HCT116 (cell line): ENCODE results near the gene PCK2. TPM values are rescaled to one million over a fixed set of nuclear protein-coding genes. Genes with fewer than 3 reads are reported as not detected.

Experiments
- ATAC-seq: fragments of 200-7000 bp; cut with Tn5 transposase; 2 replicates; pipeline ENCODE4 v1.9.1; 2020; ENCODE audit warnings: mild to moderate bottlenecking, moderate library complexity
- BruUV-seq: library from RNA; stranded (reverse); fragments of 400-500 nt; replicated peaks from 2 replicates; lab custom pipeline; 2021; lab: Mats Ljungman, UMichigan
- CTCF ChIA-PET: fragments of 300-600 bp; sonication (Branson Sonifier 250); formaldehyde crosslinking; loops from one replicate; lab custom pipeline; 2021; ENCODE audit warnings: antibody characterized with exemption; lab: Charles Lee
- POLR2A ChIA-PET: fragments of 300-600, 350-600 bp; sonication (Branson Sonifier 250); formaldehyde crosslinking; loops from one replicate; lab custom pipeline; 2021; ENCODE audit warnings: antibody characterized with exemption; lab: Charles Lee
- RAD21 ChIA-PET, 2 experiments: fragments of 300-600 bp; sonication (Branson Sonifier 250); formaldehyde crosslinking; loops; one replicate each; lab custom pipeline; 2023; ENCODE audit warnings: low total read pairs in 2 of 2; ENCODE audit not compliant: uncharacterized antibody in 2 of 2, unreplicated experiment in 2 of 2, low non-redundant PET in 1 of 2; lab: Charles Lee
- DNase-seq: peaks from one replicate; pipeline ENCODE4 v3.0.0-alpha.2; 2010; ENCODE audit warnings: low read depth, low spot score
- H2AFZ ChIP-seq: fragments of 200-600 bp; shearing (Covaris generic), sonication (generic); 2 replicates; pipeline ENCODE4 v1.6.1; 2017; ENCODE audit warnings: low read depth, mixed run types, mixed read lengths, antibody characterized with exemption, low read length; ENCODE audit not compliant: poor library complexity, severe bottlenecking
- H3K27ac ChIP-seq: 2 replicates; pipeline ENCODE4 v1.5.1; 2012; ENCODE audit warnings: low read depth, low read length
- H3K27me3 ChIP-seq: fragments of 200-600 bp; sonication (generic); 2 replicates; pipeline ENCODE4 v1.6.1; 2016; ENCODE audit warnings: mixed run types, low read length, mixed read lengths; ENCODE audit not compliant: insufficient read depth
- H3K36me3 ChIP-seq, 2 experiments: fragments of 200-500 bp in 1 of 2; fragments of 200-600 bp in 1 of 2; sonication (Bioruptor generic) in 1 of 2; sonication (generic) in 1 of 2; 2 replicates each; pipeline versions ENCODE4 v1.5.1 to v1.6.1; 2014 to 2016; ENCODE audit warnings: low read length in 2 of 2, inconsistent platforms in 1 of 2, mixed read lengths in 1 of 2, mixed run types in 1 of 2; ENCODE audit not compliant: insufficient read depth in 2 of 2, control insufficient read depth in 1 of 2
- H3K4me1 ChIP-seq, 2 experiments: fragments of 200-600 bp in 1 of 2; sonication (generic) in 1 of 2; 2 replicates each; pipeline versions ENCODE4 v1.5.1 to v1.6.1; 2012 to 2017; ENCODE audit warnings: low read length in 2 of 2, inconsistent platforms in 1 of 2, mild to moderate bottlenecking in 1 of 2, mixed read lengths in 1 of 2, mixed run types in 1 of 2, moderate library complexity in 1 of 2; ENCODE audit not compliant: insufficient read depth in 2 of 2, control insufficient read depth in 1 of 2
- H3K4me2 ChIP-seq: fragments of 200-600 bp; sonication (generic); 2 replicates; pipeline ENCODE4 v1.6.1; 2017; ENCODE audit warnings: mixed run types, low read length, mixed read lengths
- H3K4me3 ChIP-seq, 2 experiments: fragments of 200-600 bp in 1 of 2; sonication (generic) in 1 of 2; replicated peaks in 1 of 2; 2 replicates each; pipeline ENCODE4 v1.5.1; 2011 to 2016; ENCODE audit warnings: low read length in 2 of 2, control low read depth in 1 of 2, low read depth in 1 of 2, mild to moderate bottlenecking in 1 of 2, mixed read lengths in 1 of 2, mixed run types in 1 of 2
- H3K79me2 ChIP-seq: fragments of 200-600 bp; sonication (generic); 2 replicates; pipeline ENCODE4 v1.6.1; 2017; ENCODE audit warnings: mild to moderate bottlenecking, mixed run types, low read length, moderate library complexity, mixed read lengths; ENCODE audit not compliant: insufficient read depth
- H3K9ac ChIP-seq: fragments of 200-600 bp; sonication (generic); 2 replicates; pipeline ENCODE4 v1.6.1; 2016; ENCODE audit warnings: low read length, mixed read lengths
- H3K9me2 ChIP-seq: fragments of 200-600 bp; sonication (generic), shearing (Covaris generic); 2 replicates; pipeline ENCODE4 v1.6.1; 2017; ENCODE audit warnings: mixed run types, mild to moderate bottlenecking, moderate library complexity; ENCODE audit not compliant: insufficient read depth
- H3K9me3 ChIP-seq, 2 experiments: fragments of 200-500 bp in 1 of 2; fragments of 200-600 bp in 1 of 2; sonication (Bioruptor generic) in 1 of 2; sonication (generic) in 1 of 2; 2 replicates each; pipeline ENCODE4 v1.6.1; 2014 to 2017; ENCODE audit warnings: low read length in 2 of 2, mixed read lengths in 2 of 2, inconsistent platforms in 1 of 2, low read depth in 1 of 2, mild to moderate bottlenecking in 1 of 2, mixed run types in 1 of 2, moderate library complexity in 1 of 2; ENCODE audit not compliant: control insufficient read depth in 1 of 2, insufficient read depth in 1 of 2
- H4K20me1 ChIP-seq: fragments of 200-600 bp; sonication (generic), shearing (Covaris generic); 2 replicates; pipeline ENCODE4 v1.6.1; 2017; ENCODE audit warnings: mixed run types, mild to moderate bottlenecking, moderate library complexity; ENCODE audit not compliant: insufficient read depth
- CEBPB ChIP-seq: IDR thresholded peaks from 2 replicates; pipeline ENCODE4 v1.6.1; 2012; ENCODE audit warnings: low read depth
- EZH2 ChIP-seq: fragments of 200-600 bp; sonication (generic); IDR thresholded peaks from 2 replicates; pipeline ENCODE4 v1.6.1; 2017; ENCODE audit warnings: antibody characterized with exemption, mixed run types
- JUND ChIP-seq: IDR thresholded peaks from 2 replicates; pipeline ENCODE4 v1.6.1; 2012
- MAX ChIP-seq: IDR thresholded peaks from 2 replicates; pipeline ENCODE4 v1.6.1; 2012
- intact Hi-C: fragments of 100-400 bp; cut with micrococcal nuclease; formaldehyde crosslinking; loops from 2 replicates; pipeline ENCODE4 v1.10.0; 2022
- total RNA-seq: library from RNA; stranded (reverse); gene quantifications from one replicate; pipeline ENCODE4 v1.2.1, GENCODE V29; 2021; ENCODE audit not compliant: unreplicated experiment
- TF ChIP-seq, protein P1 (sequence below): IDR thresholded peaks from 2 replicates; pipeline ENCODE4 v1.6.1; 2011; ENCODE audit warnings: mild to moderate bottlenecking, low read length, moderate library complexity; ENCODE audit not compliant: insufficient replicate concordance; ENCODE audit errors: extremely low read depth
- TF ChIP-seq, protein P2 (sequence below), 3 experiments: fragments of 200-600 bp in 1 of 3; sonication (generic) in 1 of 3; IDR thresholded peaks in 2 of 3; conservative IDR thresholded peaks in 1 of 3; 2 replicates each; pipeline ENCODE4 v1.5.1; 2012 to 2017; ENCODE audit warnings: low read depth in 2 of 3, low read length in 2 of 3, antibody characterized with exemption in 1 of 3, borderline replicate concordance in 1 of 3, control low read depth in 1 of 3, mild to moderate bottlenecking in 1 of 3, mixed read lengths in 1 of 3, mixed run types in 1 of 3, moderate library complexity in 1 of 3; ENCODE audit not compliant: insufficient read depth in 1 of 3
- TF ChIP-seq, protein P3 (sequence below): IDR thresholded peaks from 2 replicates; pipeline ENCODE4 v1.6.1; 2012

The PCK2 gene
- total RNA-seq, 1 experiment from 2014 or later = 94.1 TPM

DNA sequence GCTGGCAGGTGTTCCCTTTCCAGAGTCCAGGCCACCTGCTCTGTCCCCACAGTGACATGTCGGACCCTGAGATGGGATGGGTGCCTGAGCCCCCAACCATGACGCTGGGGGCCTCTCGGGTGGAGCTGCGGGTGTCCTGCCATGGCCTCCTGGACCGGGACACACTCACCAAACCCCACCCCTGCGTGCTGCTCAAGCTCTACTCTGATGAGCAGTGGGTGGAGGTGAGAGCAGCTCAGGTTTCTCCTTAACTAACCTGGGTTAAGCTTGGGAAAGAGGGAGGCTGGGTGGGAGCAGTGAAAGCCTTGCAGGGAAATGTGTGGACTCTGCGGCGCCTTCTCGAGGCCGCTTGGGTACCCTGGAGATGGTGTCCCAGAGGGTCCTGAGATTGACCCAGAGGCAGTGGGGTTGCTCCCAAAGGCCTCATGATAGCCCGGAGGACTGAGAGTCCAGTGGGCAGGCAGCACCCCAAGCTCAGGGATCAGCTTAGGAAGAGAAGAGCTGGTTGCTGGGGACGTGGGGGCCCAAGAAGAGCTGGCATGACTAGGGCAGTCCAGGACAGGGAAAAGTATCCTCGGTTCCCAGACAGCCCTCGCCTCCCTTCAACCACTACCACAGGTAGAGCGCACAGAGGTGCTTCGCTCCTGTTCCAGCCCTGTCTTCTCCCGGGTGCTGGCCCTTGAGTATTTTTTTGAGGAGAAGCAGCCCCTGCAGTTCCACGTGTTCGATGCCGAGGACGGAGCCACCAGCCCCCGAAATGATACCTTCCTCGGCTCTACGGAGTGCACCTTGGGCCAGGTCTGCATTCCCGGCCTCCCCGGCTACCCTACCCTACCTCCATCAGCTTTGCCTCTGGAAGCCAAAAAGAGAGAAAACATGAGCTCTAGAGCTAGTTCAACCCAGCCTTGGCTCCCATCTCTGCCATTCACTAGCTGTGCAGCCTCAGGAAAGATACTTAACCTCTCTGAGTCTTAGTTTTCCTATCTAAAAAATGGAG is 20.9 kb upstream of the PCK2 start (continued):
- TF ChIP-seq MAX = no peak

DNA sequence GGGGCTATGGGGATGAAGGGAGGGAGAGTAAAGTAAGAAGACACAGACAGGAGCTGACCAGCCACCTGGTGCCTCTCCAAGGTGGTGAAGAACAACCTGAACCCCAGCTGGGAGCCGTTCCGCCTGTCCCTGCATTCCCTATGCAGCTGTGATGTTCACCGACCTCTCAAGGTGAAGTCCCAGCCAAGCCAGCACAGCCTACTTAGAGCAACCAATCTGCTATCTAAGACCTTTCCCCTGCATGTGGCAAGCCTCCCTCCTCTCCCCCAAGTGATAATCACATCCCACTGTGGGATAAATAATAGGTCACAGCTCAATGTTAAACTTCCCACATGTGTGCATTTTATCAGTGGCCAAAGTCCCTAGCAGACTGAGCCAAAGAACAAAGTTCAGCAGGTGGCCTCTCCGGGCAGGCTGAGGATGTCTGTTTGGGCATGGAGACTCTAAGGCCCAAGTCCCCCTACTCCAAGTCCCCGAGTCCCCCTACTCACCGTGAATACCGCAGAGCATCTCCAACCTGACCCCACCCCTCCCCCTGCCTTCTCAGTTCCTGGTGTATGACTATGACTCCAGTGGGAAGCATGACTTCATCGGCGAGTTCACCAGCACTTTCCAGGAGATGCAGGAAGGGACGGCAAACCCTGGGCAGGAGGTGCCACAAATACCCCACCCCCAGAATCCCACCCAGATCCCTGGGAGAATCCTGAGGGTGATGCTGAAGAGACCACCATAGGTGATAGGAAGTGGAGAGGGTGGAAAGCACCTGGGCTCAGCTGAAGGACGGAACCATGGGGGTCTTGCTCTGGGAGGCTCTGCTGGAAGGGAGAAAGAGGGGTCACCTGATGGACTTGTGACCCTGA is 19.3 kb upstream of the PCK2 start:
- peaks cover under 1 to 5% of the 10 kb centered on the region in 2 experiments; a peak in 2 of 4 replicates for H3K4me1 ChIP-seq
- BruUV-seq = no TSS peak
- no peaks in the 10 kb centered on the region for H3K36me3 ChIP-seq
- no peak overlapping the region for H3K4me2 ChIP-seq
- TF ChIP-seq CEBPB = no peak
- TF ChIP-seq MAX = no peak
- TF ChIP-seq, protein P1, sequence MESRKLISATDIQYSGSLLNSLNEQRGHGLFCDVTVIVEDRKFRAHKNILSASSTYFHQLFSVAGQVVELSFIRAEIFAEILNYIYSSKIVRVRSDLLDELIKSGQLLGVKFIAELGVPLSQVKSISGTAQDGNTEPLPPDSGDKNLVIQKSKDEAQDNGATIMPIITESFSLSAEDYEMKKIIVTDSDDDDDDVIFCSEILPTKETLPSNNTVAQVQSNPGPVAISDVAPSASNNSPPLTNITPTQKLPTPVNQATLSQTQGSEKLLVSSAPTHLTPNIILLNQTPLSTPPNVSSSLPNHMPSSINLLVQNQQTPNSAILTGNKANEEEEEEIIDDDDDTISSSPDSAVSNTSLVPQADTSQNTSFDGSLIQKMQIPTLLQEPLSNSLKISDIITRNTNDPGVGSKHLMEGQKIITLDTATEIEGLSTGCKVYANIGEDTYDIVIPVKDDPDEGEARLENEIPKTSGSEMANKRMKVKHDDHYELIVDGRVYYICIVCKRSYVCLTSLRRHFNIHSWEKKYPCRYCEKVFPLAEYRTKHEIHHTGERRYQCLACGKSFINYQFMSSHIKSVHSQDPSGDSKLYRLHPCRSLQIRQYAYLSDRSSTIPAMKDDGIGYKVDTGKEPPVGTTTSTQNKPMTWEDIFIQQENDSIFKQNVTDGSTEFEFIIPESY = no peak
- no peak for TF ChIP-seq JUND
- TF ChIP-seq, protein P2, sequence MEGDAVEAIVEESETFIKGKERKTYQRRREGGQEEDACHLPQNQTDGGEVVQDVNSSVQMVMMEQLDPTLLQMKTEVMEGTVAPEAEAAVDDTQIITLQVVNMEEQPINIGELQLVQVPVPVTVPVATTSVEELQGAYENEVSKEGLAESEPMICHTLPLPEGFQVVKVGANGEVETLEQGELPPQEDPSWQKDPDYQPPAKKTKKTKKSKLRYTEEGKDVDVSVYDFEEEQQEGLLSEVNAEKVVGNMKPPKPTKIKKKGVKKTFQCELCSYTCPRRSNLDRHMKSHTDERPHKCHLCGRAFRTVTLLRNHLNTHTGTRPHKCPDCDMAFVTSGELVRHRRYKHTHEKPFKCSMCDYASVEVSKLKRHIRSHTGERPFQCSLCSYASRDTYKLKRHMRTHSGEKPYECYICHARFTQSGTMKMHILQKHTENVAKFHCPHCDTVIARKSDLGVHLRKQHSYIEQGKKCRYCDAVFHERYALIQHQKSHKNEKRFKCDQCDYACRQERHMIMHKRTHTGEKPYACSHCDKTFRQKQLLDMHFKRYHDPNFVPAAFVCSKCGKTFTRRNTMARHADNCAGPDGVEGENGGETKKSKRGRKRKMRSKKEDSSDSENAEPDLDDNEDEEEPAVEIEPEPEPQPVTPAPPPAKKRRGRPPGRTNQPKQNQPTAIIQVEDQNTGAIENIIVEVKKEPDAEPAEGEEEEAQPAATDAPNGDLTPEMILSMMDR (IDR thresholded peaks at IDR 0.05 in 2 of 3, conservative IDR thresholded peaks at IDR 0.05 in 1 of 3; ENCODE audit: borderline replicate concordance in 1 of 3, insufficient read depth in 1 of 3, low read depth in 2 of 3, low read length in 2 of 3) = no peak
- no peak for TF ChIP-seq EZH2
- TF ChIP-seq, protein P3, sequence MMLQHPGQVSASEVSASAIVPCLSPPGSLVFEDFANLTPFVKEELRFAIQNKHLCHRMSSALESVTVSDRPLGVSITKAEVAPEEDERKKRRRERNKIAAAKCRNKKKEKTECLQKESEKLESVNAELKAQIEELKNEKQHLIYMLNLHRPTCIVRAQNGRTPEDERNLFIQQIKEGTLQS = no peak
- TF ChIP-seq, all 23 proteins: peak for 0
- no peaks in the 10 kb centered on the region for H3K9me3 ChIP-seq
- peaks cover 7% of the 10 kb centered on the region; the same call in 1 of the 2 replicates for H3K27me3 ChIP-seq
- H3K27ac ChIP-seq = no peak overlapping the region
- ChIA-PET CTCF (no interaction called here), RAD21 (no interaction called here), POLR2A (interaction anchor here (1.5 kb wide), 1 partner anchor 19 kb away, joined by 5 read pairs; the partner anchor contains the start of gene PCK2)
- H3K9ac ChIP-seq = no peak overlapping the region
- no peaks in the 10 kb centered on the region for H3K9me2 ChIP-seq
- no peak overlapping the region for H3K4me3 ChIP-seq
- H2AFZ ChIP-seq = no peak overlapping the region
- no peaks in the 10 kb centered on the region for H4K20me1 ChIP-seq
- DNase-seq (no peak), ATAC-seq (no peak)
- no peaks in the 10 kb centered on the region for H3K79me2 ChIP-seq
- intact Hi-C loops = no loop called here
